ENCODE results near the gene DDX52.
"Not testable (repeated sequence)": the region's sequence is repeated elsewhere in the genome, so short reads cannot be mapped to it uniquely, and the experiment has no call there.

The DDX52 gene

DNA sequence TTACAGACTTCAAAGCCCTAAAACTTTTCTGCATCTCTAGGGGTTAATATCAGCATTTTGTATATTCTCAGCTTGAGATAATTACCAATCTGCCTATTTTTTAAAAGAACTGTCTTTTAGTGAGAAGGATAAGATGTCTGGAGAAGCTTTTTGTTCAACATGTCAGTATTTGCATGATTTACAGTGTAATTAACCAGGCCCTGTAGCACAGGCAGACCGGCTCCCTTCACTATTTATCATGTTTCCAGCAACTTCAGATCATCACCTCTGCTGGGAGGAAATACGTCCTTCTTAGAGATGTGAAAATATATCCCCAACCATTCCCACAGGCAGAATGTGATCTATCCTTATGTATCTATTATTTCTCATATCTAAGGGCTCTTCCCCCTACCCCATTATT lies 8.6 kb upstream of the DDX52 start:
- DNase-seq (ENCODE audit: low read depth): no peak

DNA sequence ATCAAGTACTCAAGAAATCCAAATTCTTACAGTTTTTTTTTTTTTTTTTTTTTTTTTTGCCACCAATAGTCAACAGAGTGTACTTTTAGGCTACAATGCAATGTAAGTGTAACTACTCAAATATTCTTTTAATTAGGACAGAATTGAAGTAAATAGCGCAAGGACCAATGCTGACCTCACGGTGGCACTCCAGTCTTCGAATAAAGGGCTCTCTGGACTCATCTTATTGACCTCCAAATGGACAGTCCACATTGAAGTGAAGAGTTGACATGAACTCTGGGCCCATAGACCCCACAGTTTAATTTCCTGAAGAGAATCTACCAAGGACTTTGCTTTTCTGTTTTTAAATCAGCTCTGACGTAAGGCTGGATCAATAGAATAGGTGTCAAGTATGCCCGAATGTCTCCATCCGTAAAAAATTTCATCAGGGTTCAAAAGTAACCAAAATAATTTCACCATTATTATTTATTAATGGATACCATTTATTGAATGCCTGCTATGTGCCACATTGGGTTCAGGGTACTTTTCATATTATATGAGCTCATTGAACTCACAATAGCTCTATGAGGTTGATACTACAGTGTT lies 7.3 kb upstream of the DDX52 start:
- DNase-seq (ENCODE audit: low read depth): peak; percentile 25

DNA sequence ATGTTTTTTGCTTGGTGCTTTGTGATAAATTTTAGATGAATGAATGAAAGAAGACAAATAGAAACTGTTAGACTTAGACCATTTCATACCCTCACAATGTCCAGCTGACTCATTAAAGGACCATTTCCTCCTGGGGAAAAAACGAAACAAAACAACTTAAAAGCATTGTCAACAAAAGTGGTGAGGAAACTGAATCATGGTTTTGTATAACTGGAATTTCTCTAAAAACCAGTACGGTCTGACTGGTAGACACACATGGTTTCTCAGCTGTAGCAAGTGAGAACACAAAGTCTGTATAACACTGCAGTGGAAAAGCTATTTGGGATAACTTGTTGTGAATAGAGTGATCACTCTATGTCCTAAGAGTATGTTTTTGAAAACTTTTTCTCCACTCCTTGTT lies 5.3 kb upstream of the DDX52 start:
- peak; percentile 53 for DNase-seq (ENCODE audit: low read depth)

DNA sequence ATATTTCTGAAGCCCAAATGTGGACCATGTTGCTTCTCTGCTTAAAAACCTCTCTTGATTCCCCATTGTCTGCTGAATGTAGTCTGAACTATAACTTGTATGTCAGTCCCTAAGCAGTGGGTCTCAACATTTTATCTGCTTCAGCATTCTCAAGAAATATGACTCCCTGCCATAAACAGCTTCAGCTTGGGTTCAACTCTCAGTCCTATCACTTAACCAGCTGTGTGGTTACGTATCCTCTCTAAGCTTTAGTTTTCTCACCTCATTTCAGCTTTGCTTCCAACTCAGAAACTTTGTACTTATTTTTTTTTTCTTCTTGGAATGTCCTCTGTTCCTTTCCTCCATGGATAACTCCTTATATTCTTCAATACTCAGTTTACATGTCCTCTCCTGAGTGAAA lies 4.6 kb upstream of the DDX52 start:
- no peak for DNase-seq (ENCODE audit: low read depth)

DNA sequence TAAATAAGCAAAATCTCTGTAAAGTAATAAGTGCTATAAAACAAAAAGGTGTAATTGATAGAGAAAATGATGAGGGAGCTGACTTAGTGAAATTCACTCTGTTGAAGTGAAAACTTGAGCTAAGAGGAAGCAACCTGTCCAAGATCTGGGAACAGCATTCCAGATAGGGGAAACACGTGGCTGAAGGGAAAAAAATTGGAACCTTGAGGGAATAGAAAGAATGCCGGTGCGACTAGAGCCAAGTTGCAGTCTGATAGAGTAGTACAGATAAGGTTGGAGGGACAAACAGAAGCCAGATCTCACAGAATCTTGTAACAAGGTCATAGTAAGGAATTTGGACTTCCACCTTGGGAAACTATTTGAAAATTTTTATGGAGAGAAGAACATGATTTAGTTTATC lies 623 bp upstream of the DDX52 start:
- no peak for DNase-seq (ENCODE audit: low read depth)

DNA sequence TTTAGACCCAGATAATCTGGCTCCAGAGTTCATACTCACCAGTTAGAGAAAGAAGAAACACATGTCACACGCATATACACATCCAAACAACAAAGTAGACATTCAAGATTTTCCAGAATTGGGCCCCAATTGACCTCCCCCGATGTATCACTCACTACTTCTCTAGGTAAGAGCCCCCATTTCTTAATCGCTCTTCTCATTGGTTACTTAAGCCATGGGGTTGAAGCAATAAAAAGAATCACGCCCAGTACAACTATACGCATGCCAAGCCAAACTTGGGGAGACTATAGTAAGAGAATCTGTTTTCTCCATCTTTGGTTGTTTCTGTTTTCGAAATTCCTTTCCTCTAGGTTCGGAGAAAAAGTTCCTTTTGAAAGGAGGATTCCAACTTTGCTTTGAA lies 565 bp downstream of the DDX52 start:
- no peak for DNase-seq (ENCODE audit: low read depth)

DNA sequence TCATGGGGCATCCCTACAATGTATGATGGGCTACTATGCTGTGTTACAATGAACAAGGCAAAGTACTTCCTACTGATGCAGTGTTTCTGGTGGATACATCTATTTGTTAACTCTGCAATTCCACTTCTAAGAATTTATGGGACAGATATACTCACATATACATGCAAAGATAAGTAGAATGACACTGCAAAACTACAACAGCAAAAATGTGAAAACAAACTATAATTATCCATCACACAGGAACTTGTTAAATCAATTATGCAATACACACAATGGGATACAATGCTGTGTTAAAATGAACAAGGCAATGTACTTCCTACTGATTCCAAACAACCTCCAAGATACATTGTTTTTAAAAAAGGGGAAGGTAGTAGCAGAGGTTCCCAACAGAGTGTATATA lies 3.2 kb downstream of the DDX52 start:
- DNase-seq (ENCODE audit: low read depth): no peak

DNA sequence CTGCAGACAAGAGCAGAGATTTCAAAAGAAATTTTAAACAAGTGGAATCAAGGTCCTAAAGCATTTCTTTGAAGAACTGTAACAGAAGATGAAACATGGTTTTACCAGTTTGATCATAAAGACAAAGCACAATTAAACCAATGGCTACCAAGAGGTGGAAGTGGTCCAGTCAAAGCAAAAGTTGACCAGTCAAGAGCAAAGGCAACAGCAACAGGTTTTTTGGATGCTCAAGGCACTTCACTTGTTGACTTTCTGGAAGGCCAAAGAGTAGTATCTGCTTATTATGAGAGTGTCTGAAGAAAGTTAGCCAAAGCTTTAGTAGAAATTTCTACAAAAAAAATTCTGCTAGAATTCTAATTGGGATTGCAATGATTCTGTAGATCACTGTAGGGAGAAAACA lies 5.3 kb downstream of the DDX52 start:
- DNase-seq (ENCODE audit: low read depth): no peak

DNA sequence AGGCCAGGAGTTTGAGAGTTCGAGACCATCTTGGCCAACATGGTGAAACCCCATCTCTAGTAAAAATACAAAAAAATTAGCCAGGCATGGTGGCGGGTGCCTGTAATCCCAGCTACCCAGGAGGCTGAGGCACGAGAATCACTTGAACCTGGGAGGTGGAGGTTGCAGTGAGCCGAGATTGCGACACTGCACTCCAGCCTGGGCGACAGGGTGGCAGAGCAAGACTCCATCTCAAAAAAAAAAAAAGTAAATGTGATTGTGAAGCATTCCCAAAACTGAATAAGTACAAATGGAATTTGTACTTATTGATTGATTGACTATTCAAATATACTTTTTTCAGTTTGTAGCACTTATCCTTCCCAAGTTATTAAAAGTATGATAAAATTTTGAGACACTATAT lies 26.8 kb downstream of the DDX52 start:
- not testable (repeated sequence) for DNase-seq (ENCODE audit: low read depth)

DNA sequence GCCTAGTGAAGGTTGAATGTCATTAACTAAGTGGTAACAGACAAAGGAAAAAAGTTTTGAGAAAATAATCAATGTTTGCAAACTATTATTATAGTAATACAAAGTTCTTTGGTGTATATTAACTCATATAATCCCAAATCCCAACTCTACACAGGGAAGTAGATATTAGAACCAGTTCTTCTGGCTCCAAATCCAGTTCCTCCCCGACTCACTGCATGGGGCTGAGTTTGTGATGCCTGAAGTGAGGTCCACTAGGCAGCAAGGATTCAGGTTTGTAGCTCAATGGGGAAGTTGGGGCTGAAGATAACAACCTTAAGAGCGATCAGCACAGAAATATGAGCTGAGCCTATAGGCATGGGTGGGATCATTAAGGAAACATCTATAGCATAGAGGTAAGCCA lies 28.4 kb downstream of the DDX52 start:
- no peak for DNase-seq (ENCODE audit: low read depth)

DNA sequence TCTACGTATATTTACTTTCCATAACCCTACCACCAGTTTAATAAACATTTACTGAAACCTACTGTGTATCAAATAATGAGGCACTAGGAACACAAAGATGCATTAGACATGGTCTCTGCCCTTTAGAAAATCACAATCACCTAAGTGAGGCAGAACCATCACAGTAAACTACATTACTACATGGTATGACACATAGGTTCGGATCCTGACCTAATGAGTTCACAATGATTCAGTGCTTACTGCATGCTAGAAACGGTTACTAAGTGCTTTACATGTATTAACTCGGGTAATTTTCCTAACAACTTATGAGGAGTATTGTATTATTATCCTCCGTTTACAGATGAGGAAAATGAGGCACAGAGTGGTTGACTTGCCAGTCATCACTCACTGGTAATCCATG lies 28.9 kb downstream of the DDX52 start:
- DNase-seq (ENCODE audit: low read depth): peak; percentile 44

DNA sequence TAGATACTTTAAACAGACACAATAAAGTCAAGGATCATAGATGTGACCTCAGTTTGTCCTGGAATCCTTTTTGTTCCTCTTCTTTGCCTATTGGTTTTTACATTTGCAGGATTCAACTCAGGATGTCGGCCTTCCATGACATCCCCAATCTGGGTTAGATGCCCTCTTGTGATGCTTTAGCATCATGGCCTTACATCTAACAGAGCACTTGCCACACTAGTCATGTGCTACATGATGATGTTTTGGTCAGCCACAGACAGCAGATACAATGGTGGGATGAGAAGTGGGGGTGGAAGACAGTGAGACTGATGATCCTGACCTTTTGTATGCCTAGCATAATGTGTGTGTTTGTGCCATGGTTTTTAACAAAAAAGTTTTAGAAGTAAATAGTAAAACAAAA lies 32.3 kb downstream of the DDX52 start:
- no peak for DNase-seq (ENCODE audit: low read depth)

DNA sequence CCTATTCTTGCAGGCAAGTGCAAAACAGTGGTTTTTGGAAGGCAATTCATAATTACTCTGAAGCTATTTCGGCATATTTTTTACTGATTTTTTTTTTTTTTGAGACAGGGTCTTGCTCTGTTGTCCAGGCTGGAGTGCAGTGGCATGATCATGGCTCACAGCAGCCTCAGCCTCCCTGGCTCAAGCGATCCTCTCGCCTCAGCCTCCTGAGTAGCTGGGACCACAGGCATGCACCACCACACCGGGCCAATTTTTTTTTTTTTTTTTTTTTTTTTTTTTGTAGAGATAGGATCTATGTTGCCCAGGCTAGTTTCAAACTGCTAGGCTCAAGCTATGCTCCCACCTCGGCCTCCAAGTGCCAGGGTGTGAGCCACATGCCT lies 33.2 kb downstream of the DDX52 start:
- DNase-seq (ENCODE audit: low read depth): not testable (repeated sequence)

DNA sequence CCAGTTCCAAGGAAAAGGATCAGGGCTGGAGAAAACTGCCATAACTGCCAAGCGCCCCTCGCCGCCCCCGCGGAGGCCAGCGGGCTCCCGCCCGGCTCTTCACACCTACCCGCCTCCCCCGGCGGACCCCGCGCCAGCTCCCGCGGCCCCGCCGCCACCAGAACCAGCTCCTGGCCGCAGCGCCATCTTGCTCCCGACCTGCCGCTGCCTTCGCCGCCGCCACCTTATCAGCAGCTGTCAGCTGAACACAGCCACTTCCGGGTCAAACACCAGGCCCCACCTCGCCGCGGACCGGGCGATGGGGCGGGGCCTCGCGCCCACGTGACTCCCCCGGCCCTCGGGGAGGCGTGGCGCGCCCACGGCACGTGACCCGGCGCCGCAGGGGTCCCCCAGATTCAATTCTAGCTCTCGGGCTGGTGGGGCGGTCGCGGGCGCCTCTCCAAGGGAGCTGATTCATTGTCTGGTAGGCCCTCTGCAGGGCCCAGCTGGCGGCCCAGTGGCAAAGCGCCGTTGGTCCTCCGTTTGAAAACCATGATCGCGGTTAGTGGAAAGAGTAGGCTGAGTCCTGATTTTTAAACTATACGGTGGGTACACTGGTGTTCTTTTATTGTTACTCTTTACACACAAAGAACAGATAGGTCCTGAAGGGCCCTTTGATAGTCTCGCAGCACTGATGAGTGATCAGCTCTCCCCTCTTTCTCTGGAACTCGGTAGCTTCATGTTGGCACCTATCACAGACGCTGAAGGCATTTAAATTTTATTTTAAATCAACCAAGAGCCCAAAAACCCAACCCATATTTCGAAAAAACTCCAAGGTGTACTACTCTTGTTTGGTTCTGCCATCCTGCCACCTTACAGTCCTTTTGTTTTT lies 33.8 kb downstream of the DDX52 start, which contains the start of gene SYNRG:
Gene SYNRG (minus strand): TSS at position 249 of the 871 bp plus-strand sequence. CDS start 63 bp downstream, at position 186.
- peak; percentile 95 for DNase-seq (ENCODE audit: low read depth)

DNA sequence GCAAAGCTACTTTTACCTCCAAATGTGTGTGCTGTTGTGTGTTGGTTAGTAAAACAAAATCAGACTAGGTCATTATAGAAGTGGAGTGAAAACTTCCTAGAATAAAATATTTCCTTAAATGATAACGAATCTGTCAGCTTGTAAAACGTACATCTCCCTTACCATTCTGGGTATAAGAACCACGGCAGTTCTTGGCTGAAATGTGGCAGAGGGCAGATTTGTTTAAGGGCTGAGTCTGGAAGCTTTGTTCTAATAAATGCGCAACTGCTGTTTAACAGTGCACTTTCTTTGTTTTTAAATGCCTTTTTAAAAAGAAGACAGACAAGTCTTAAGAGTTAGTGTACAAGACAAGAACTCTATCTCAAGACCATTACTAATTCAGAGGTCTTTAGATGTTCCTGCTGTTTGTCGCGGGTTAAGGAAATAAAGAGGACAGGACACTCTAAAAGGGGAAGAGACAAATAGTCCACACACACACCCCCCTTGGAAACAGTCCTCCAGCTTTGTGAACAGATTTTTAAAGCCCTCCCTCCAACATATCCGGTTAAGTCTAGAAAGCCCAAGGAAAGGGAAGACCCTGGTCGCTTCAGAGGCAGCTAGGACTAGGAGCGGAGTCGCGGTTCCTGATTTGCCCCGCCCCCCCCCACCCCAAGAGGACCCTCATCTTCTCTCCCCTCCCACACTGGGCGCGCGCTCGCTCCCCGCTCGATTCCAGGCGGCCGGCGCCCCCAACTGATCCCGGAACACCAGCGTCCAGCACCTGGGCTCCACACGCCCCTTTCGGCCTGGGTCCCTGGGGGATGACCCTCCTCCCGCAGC lies 34.7 kb downstream of the DDX52 start:
- no peak for DNase-seq (ENCODE audit: low read depth)

DNA sequence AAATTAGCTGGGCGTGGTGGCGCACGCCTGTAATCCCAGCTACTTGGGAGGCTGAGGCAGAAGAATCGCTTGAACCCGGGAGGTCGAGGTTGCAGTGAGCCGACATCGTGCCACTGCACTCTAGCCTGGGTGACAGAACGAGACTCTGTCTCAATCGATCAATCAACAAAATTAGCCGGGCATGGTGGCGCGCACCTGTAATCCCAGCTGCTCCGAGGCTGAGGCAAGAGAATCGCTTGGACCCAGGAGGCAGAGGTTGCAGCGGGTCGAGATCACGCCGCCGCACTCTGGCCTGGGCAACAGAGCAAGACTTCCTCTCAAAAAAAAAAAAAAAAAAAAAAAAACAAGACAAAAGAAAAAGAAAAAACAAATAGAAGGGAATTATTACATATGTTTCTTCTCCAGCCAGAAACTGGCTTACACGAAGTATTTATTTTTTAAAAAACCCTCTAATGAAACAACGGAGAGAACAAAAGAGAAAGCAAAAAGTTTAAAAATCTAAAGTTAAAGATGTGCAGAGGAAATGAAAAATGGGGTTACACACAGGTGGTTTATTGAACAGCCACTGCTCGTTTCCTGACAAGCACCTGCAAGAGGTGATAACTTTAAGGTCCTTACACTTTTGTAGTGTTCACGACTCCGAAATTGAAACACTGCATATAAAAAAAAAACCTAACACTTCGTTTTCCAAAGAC lies 35.5 kb downstream of the DDX52 start:
- no peak for DNase-seq (ENCODE audit: low read depth)

DNA sequence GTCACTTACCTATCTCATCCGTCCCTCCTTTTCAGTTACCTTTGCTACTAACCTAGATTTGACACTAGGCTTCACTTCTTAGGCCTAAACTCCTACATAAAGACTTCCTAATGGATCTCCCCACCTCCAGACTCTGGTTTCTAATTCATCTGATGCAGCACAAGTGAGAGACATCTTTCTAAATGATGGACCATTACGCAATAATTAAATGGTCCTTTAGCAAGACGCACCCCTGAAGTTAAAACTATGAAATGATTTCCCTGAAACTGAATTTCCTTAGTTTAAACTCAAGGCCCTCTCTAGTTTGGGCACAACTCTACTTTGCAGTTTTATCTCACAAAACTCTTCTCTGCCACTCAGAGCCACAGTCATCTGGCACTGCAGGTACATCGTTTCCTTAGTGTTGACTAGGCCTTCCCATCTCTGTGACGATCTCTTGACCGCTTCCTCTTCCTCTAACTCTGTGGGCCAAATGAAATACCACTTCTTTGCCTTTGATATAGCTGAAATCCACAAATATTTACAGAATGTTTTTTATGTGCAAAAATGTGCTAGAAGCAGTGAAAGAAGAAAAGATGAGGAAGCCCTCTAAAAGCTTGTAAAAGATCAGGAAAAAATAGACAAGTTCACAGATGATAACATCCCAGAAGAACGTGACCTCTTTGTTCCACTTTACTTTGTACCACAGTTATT lies 37.3 kb downstream of the DDX52 start:
- DNase-seq (ENCODE audit: low read depth): no peak

DNA sequence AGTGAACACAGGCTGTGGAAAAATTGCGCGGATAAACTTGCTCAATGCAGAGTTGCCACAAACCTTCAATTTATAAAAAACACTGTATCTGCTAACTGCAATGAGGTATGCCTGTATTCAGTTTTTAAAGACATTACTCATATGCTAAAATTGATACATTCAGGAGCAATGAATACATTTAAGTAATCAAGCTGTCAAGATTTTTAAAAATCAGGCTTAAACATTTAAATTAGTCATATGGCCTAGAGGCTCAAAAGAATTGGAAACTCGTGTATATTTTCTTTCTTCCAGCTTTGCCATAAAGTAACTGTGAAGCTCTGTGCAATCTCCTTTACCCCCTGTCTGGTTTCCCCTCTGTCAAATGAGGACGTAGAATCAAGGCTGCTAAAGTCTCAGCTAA lies 38.2 kb downstream of the DDX52 start:
- DNase-seq (ENCODE audit: low read depth): no peak

DNA sequence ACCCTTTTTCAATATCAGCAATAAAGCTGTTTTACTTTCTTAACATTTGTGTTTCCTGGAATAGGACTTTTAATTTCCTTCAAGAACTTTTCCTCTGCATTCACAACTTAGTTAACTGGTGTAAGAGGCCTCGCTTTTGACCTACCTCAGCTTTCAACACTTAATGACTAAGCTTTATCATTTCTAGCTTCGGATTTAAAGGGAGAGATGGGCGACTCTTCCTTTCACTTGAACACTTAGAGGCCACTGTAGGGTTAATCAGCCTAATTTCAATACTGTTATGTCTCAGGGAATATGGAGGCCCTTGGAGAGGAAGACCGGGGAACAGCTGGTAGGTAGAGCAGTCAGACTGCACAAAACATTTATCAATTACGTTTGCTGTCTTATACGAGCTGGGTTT lies 38.7 kb downstream of the DDX52 start:
- no peak for DNase-seq (ENCODE audit: low read depth)

DNA sequence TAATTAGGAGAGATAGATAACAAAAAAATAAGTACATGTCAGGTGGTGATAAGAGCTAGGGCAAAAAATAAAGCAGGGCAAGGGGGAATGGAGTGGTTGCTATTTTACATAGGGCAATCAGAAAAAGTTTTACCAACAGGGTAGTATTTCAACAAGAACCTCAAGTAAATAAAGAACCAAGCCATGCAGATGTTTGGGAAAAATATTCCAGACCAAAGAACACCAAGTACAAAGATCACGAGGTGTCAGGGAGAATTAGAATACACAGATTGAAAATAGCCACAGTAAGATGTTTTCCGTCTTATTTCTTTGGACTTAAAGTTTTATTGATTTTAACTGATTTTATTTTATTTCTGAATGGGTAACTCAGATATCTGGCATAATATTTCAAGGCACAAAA lies 45.1 kb downstream of the DDX52 start:
- no peak for DNase-seq (ENCODE audit: low read depth)

DNA sequence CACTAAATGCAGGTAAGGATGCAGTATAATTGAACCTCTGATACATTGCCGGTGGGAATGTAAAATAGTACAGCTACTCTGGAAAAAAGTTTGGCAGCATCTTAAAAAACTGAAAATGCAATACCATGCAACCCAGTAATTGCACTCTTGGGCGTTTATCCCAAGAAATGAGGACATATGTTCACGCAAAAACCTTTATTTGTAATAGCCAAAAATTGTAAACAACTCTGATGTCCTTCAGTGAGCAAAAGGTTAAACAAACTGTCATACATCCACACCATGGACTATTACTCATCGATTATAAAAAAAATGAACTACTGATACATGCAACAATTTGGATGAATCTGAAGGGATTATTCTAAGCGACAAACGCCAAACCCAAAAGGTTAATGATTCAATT lies 51.0 kb downstream of the DDX52 start:
- no peak for DNase-seq (ENCODE audit: low read depth)

DNA sequence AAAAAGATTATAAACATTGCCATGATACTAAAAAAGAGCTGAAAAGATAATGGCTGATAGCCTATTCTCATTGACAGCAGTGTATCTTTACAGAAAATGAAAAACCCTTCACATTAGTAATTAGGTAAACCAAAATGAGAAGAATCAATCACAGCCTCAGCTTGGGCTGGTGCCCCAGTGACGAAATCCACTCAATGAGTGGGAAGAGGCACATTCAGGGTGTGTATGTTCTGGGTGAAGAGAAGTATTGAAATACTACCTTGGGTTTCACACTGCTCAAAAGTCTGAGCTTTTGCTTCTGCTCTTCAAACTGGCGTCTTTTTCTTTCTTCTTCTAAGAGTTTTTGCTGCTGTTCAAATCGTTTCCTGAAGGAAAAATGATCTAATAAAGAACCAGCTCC lies 58.2 kb downstream of the DDX52 start:
- DNase-seq (ENCODE audit: low read depth): no peak
